Neural cell (in vitro differentiated cells): Measurements from ENCODE around the gene NXNL1. TPM values are rescaled to one million over a fixed set of nuclear protein-coding genes. Genes with fewer than 3 reads are reported as not detected.

Experiments used
- H2AFZ ChIP-seq: fragments of 200-600, 300-800 bp; sonication (generic), shearing (Covaris generic); 2 replicates; pipeline ENCODE4 v1.6.0; 2014; ENCODE audit warnings: low read depth, mild to moderate bottlenecking, antibody characterized with exemption, low read length, moderate library complexity
- H3F3A ChIP-seq: fragments of 200-600 bp; shearing (Covaris generic); 2 replicates; pipeline ENCODE4 v1.6.1; 2016; ENCODE audit warnings: mild to moderate bottlenecking, moderate library complexity, mixed read lengths, antibody characterized with exemption, low read length; ENCODE audit not compliant: insufficient read depth, poor library complexity, severe bottlenecking
- H3K27ac ChIP-seq: fragments of 200-600, 300-800 bp; sonication (generic), shearing (Covaris generic); 2 replicates; pipeline ENCODE4 v1.5.1; 2014; ENCODE audit warnings: mild to moderate bottlenecking, low read length, moderate library complexity
- H3K27me3 ChIP-seq: fragments of 300-800, 200-600 bp; sonication (generic), shearing (Covaris generic); 2 replicates; pipeline ENCODE4 v1.6.0; 2014; ENCODE audit warnings: mild to moderate bottlenecking, low read depth, low read length, moderate library complexity; ENCODE audit not compliant: insufficient read depth
- H3K36me3 ChIP-seq: fragments of 300-800, 200-600 bp; sonication (generic), shearing (Covaris generic); 2 replicates; pipeline ENCODE4 v1.5.1; 2014; ENCODE audit warnings: mild to moderate bottlenecking, antibody characterized with exemption, low read length, moderate library complexity; ENCODE audit not compliant: insufficient read depth
- H3K4me2 ChIP-seq: fragments of 300-800, 200-600 bp; sonication (generic), shearing (Covaris generic); 2 replicates; pipeline ENCODE4 v1.6.0; 2014; ENCODE audit warnings: mild to moderate bottlenecking, low read length
- H3K4me3 ChIP-seq: fragments of 300-800, 200-600 bp; sonication (generic), shearing (Covaris generic); 2 replicates; pipeline ENCODE4 v1.5.1; 2014; ENCODE audit warnings: mild to moderate bottlenecking, low read length, moderate library complexity
- H3K79me2 ChIP-seq: fragments of 200-600 bp; shearing (Covaris generic); replicated peaks from 2 replicates; pipeline ENCODE4 v1.6.0; 2014; ENCODE audit warnings: mild to moderate bottlenecking, low read length, moderate library complexity; ENCODE audit not compliant: insufficient read depth
- H3K9ac ChIP-seq: fragments of 300-800, 200-600 bp; sonication (generic), shearing (Covaris generic); 2 replicates; pipeline ENCODE4 v1.6.1; 2016; ENCODE audit warnings: mild to moderate bottlenecking, low read length, mixed read lengths
- H3K9me2 ChIP-seq: fragments of 200-600 bp; shearing (Covaris generic); 2 replicates; pipeline ENCODE4 v1.6.1; 2016; ENCODE audit warnings: mild to moderate bottlenecking, low read length, mixed read lengths; ENCODE audit not compliant: insufficient read depth
- H3K9me3 ChIP-seq: fragments of 200-600, 300-800 bp; sonication (generic), shearing (Covaris generic); 2 replicates; pipeline ENCODE4 v1.6.1; 2016; ENCODE audit warnings: mild to moderate bottlenecking, mixed run types, low read length, moderate library complexity, mixed read lengths
- H4K20me1 ChIP-seq: fragments of 200-600 bp; shearing (Covaris generic); 2 replicates; pipeline ENCODE4 v1.6.1; 2016; ENCODE audit warnings: mild to moderate bottlenecking, mixed run types; ENCODE audit not compliant: insufficient read depth
- CTCF ChIP-seq: fragments of 450-650 bp; IDR thresholded peaks from 2 replicates; pipeline ENCODE4 v1.5.1; 2014; ENCODE audit warnings: antibody characterized with exemption, mild to moderate bottlenecking, moderate library complexity; ENCODE audit not compliant: poor library complexity, severe bottlenecking
- EP300 ChIP-seq: fragments of 450-650 bp; conservative IDR thresholded peaks from 2 replicates; pipeline ENCODE4 v1.6.1; 2014; ENCODE audit warnings: antibody characterized with exemption, mild to moderate bottlenecking, moderate library complexity; ENCODE audit not compliant: poor library complexity, severe bottlenecking
- EZH2 ChIP-seq: fragments of 200-600, 300-800 bp; shearing (Covaris generic), sonication (generic); IDR thresholded peaks from 2 replicates; pipeline ENCODE4 v1.6.1; 2014; ENCODE audit warnings: antibody characterized with exemption, low read length, borderline replicate concordance, mild to moderate bottlenecking; ENCODE audit not compliant: insufficient read depth, poor library complexity, severe bottlenecking
- MXI1 ChIP-seq: fragments of 450-650 bp; conservative IDR thresholded peaks from 2 replicates; pipeline ENCODE4 v1.6.1; 2014; ENCODE audit warnings: antibody characterized with exemption, mild to moderate bottlenecking; ENCODE audit not compliant: poor library complexity, severe bottlenecking
- POLR2AphosphoS5 ChIP-seq: IDR thresholded peaks from 2 replicates; pipeline ENCODE4 v1.6.1; 2012
- RAD21 ChIP-seq: fragments of 450-650 bp; conservative IDR thresholded peaks from 2 replicates; pipeline ENCODE4 v1.6.1; 2014; ENCODE audit warnings: antibody characterized with exemption, mild to moderate bottlenecking, moderate library complexity
- SMC3 ChIP-seq: fragments of 450-650 bp; conservative IDR thresholded peaks from 2 replicates; pipeline ENCODE4 v1.6.1; 2014; ENCODE audit warnings: antibody characterized with exemption, mild to moderate bottlenecking, moderate library complexity; ENCODE audit not compliant: poor library complexity
- TAF1 ChIP-seq: IDR thresholded peaks from 2 replicates; pipeline ENCODE4 v1.6.1; 2012; ENCODE audit warnings: low read depth
- polyA plus RNA-seq: library from polyadenylated mRNA; depleted of rRNA; stranded (reverse); fragments of >200 nt; gene quantifications from 2 replicates; pipeline ENCODE4 v1.2.3, GENCODE V29; 2014
- TF ChIP-seq, protein P1 (sequence below): IDR thresholded peaks from 2 replicates; pipeline ENCODE4 v1.6.1; 2012; ENCODE audit warnings: borderline replicate concordance

The NXNL1 gene
- polyA plus RNA-seq, 1 donor from 2014 or later = not detected

DNA sequence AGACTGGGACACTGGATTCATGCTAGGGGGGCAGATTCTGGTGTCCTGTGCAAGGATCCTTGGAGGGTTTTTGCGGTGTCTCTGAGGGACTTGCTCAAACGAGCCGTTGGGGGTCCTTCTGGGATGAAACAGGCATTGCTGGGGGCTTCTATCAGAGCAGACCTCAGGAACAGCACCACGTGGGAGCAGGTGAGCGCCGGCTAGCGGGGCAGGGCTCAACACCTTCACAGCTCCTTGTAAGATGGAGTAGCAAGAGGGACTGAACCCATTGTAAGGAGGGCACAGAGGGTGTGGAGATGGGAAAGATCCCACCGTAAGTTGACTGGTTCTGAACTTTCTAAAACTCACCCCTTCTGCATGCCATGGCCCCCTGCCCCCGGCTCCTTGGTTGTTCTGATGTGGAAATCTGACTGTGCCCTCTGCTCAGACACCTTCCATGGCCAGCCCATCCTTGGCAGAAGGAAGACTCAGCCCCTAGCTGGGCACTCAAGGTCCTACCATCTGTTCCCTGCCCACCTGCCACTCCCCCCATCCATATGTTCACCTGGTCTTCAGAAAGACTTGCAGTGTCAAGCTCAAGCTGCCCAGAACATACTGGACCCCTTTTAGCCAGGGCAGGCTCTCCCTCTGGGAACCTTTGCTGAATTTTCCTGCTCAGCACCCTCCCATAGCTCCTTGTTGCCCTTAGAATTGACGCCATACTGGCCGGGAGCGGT is 10.8 kb upstream of the NXNL1 start:
- Histone ChIP-seq H2AFZ (no peak overlapping the region), H3K27ac (no peak overlapping the region), H3K9ac (peak overlapping the region; percentile 82)

DNA sequence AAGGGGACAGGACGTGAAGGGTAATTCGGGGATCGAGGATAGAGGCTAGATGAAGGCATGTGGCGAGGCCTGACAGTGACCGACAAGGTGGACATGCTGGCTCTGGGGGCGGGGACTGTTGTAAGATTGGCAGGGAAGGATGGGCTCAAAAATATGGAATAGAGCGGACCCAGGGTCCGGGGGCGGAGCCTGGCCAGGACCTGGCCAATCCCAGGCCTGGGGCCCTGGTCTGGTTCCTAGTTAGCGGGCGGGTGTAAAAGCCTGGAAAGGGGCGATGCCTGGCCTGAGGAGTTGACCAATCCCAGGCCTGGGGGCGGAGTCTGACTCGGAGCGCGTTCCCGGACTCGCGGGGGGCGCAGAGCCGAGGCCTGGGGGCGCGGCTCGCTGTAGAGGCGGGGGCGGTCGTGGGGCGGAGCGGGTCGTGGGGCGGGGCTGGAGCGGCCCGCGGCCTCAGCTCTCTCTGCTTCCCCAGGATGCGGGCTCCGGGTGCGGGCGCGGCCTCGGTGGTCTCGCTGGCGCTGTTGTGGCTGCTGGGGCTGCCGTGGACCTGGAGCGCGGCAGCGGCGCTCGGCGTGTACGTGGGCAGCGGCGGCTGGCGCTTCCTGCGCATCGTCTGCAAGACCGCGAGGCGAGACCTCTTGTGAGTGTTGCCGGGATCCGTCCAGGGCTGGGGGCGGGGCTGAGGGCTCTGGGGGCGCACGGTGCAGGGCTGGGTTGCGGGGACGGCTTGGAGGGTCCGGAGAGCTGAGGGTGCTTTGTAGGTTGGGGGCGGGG is 9.5 kb upstream of the NXNL1 start, which contains the start of gene SLC27A1:
Gene SLC27A1 (plus strand): TSS at position 457 of the 774 bp plus-strand sequence. CDS start 17 bp downstream, at position 474.
- Histone ChIP-seq H3K9ac (peak within 1 kb of the TSS; percentile 82), H3K27me3 (no peaks in the 10 kb centered on the region), H3K4me2 (peak within 1 kb of the TSS; percentile 61), H3K9me3 (no peaks in the 10 kb centered on the region), H3F3A (no peaks in the 10 kb centered on the region), H4K20me1 (no peaks in the 10 kb centered on the region), H3K79me2 (peaks cover 5% of the 10 kb centered on the region), H3K4me3 (peak within 1 kb of the TSS; percentile 80), H3K27ac (peak within 1 kb of the TSS; percentile 65), H3K9me2 (no peaks in the 10 kb centered on the region), H2AFZ (peak within 1 kb of the TSS; percentile 75), H3K36me3 (no peaks in the 10 kb centered on the region)
- TF ChIP-seq MXI1 (peak; percentile 58), EP300 (peak; percentile 16), RAD21 (no peak), POLR2AphosphoS5 (peak; percentile 78), SMC3 (no peak), TAF1 (peak; percentile 42)
- TF ChIP-seq, protein P1, sequence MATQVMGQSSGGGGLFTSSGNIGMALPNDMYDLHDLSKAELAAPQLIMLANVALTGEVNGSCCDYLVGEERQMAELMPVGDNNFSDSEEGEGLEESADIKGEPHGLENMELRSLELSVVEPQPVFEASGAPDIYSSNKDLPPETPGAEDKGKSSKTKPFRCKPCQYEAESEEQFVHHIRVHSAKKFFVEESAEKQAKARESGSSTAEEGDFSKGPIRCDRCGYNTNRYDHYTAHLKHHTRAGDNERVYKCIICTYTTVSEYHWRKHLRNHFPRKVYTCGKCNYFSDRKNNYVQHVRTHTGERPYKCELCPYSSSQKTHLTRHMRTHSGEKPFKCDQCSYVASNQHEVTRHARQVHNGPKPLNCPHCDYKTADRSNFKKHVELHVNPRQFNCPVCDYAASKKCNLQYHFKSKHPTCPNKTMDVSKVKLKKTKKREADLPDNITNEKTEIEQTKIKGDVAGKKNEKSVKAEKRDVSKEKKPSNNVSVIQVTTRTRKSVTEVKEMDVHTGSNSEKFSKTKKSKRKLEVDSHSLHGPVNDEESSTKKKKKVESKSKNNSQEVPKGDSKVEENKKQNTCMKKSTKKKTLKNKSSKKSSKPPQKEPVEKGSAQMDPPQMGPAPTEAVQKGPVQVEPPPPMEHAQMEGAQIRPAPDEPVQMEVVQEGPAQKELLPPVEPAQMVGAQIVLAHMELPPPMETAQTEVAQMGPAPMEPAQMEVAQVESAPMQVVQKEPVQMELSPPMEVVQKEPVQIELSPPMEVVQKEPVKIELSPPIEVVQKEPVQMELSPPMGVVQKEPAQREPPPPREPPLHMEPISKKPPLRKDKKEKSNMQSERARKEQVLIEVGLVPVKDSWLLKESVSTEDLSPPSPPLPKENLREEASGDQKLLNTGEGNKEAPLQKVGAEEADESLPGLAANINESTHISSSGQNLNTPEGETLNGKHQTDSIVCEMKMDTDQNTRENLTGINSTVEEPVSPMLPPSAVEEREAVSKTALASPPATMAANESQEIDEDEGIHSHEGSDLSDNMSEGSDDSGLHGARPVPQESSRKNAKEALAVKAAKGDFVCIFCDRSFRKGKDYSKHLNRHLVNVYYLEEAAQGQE = peak; percentile 68

More for the DNA sequence above, 10.8 kb upstream of the NXNL1 start:
- Histone ChIP-seq H3K4me3 (peak overlapping the region; percentile 80), H3K9me3 (no peaks in the 10 kb centered on the region), H3K9me2 (no peaks in the 10 kb centered on the region), H3K36me3 (no peaks in the 10 kb centered on the region), H3K27me3 (no peaks in the 10 kb centered on the region), H3K4me2 (peak overlapping the region; percentile 61), H3F3A (no peaks in the 10 kb centered on the region), H3K79me2 (peaks cover 5% of the 10 kb centered on the region), H4K20me1 (no peaks in the 10 kb centered on the region)
- TF ChIP-seq, protein P1 = no peak
- TF ChIP-seq EZH2 = no peak
- TF ChIP-seq SMC3 = no peak
- TF ChIP-seq TAF1 = no peak
- no peak for TF ChIP-seq MXI1
- no peak for TF ChIP-seq RAD21
- no peak for TF ChIP-seq EP300
- TF ChIP-seq POLR2AphosphoS5 = no peak
- TF ChIP-seq CTCF = no peak
